H7 (cell line): ENCODE measurements around the gene VAMP5. TPM values are rescaled to one million over a fixed set of nuclear protein-coding genes. Genes with fewer than 3 reads are reported as not detected.
"Not testable (repeated sequence)": the region's sequence is repeated elsewhere in the genome, so short reads cannot be mapped to it uniquely, and the experiment has no call there.

Experiments used
- DNase-seq: peaks from one replicate; pipeline ENCODE4 v3.0.0; 2012
- H3K27me3 ChIP-seq: 2 replicates; pipeline ENCODE4 v1.6.0; 2011; ENCODE audit warnings: mild to moderate bottlenecking, low read length; ENCODE audit not compliant: control insufficient read depth, insufficient read depth
- H3K36me3 ChIP-seq: replicated peaks from 2 replicates; pipeline ENCODE4 v1.5.1; 2011; ENCODE audit warnings: low read length; ENCODE audit not compliant: control insufficient read depth, insufficient read depth
- H3K4me3 ChIP-seq: 2 replicates; pipeline ENCODE4 v1.5.1; 2011; ENCODE audit warnings: low read depth, mild to moderate bottlenecking, control low read depth, low read length, moderate library complexity; ENCODE audit not compliant: insufficient read depth
- total RNA-seq: library from RNA; depleted of rRNA; stranded (reverse); fragments of >200 nt; shearing (Covaris generic); gene quantifications from 2 replicates; pipeline ENCODE4 v1.2.3, GENCODE V29; 2014

The VAMP5 gene
- total RNA-seq, 1 experiment from 2014 or later = 1.4 TPM

GRCh38 chr2:85611705-85612587, 27.7 kb downstream of the VAMP5 start, which contains the start of gene C2orf68:
Gene C2orf68, minus strand, starts transcription at chr2:85612066. Its CDS starts 82 bp downstream, at chr2:85611984.
- peaks cover 7% of the 10 kb centered on the region for H3K36me3 ChIP-seq
- DNase-seq = peak; percentile 98
- H3K27me3 ChIP-seq = no peaks in the 10 kb centered on the region

GRCh38 chr2:85613717-85614515, 29.7 kb downstream of the VAMP5 start:
- Histone ChIP-seq H3K36me3 (peaks cover 4% of the 10 kb centered on the region), H3K27me3 (no peaks in the 10 kb centered on the region), H3K4me3 (no peak overlapping the region)
- no peak for DNase-seq

More at GRCh38 chr2:85611705-85612587, 27.7 kb downstream of the VAMP5 start, which contains the start of gene C2orf68:
- H3K4me3 ChIP-seq = peak within 1 kb of the TSS; percentile 91

- H3K4me3 ChIP-seq, DNase-seq, H3K27me3 ChIP-seq: not testable (repeated sequence)
These were observed 30.5 kb downstream of the VAMP5 start for GRCh38 chr2:85614757-85615156.

GRCh38 chr2:85615413-85615728, 31.1 kb downstream of the VAMP5 start:
- DNase-seq = no peak
- peaks cover 6% of the 10 kb centered on the region for H3K36me3 ChIP-seq
- H3K27me3 ChIP-seq = no peaks in the 10 kb centered on the region
- H3K4me3 ChIP-seq = no peak overlapping the region

More at GRCh38 chr2:85614757-85615156, 30.5 kb downstream of the VAMP5 start:
- not testable (repeated sequence) for H3K36me3 ChIP-seq

- peaks cover 13% of the 10 kb centered on the region for H3K36me3 ChIP-seq
- H3K27me3 ChIP-seq, H3K4me3 ChIP-seq, DNase-seq: not testable (repeated sequence)
These were observed 33.5 kb downstream of the VAMP5 start for GRCh38 chr2:85617723-85618122.

GRCh38 chr2:85619617-85620016, 35.4 kb downstream of the VAMP5 start:
- DNase-seq = no peak
- Histone ChIP-seq H3K27me3 (no peaks in the 10 kb centered on the region), H3K36me3 (peaks cover 27% of the 10 kb centered on the region), H3K4me3 (no peak overlapping the region)

DNA sequence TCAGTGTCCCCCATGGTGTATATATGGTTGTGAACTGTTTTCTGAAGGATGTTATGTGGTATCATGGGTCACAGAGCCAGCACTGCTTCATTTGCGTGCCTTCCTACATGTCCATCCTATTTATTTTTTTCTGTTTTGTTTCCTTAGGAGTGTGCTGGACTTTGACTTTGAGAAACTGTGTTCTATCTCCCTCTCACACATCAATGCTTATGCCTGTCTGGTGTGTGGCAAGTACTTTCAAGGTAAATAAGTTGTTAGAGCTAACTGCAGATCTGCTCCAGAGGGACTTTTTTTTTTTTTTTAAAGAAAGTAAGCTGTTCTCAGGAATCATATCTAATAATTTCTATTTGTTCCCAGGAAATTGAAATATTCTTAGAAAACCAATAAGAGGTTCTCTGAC, 37.1 kb downstream of the VAMP5 start:
- no peak for DNase-seq
- no peak overlapping the region for H3K4me3 ChIP-seq
- no peaks in the 10 kb centered on the region for H3K27me3 ChIP-seq
- H3K36me3 ChIP-seq = peaks cover 38% of the 10 kb centered on the region

DNA sequence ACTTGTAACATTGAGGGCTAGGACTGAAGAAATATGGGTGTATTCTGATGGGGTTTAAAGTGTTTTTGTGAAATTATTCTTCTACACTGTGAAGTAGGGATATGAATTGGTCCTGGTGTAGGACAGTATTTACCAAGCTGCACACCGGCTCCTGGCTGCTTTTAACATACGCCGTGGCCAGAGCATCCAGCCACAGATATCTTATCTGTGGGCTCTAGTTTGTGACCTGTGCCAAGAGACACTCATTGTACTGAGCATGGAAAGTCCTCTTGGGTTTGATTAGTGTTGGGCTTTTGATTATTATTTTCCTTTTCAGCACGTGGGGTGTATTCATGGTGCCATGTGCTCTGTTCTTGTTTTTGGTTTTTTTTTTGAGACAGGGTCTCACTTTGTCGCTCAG, 39.8 kb downstream of the VAMP5 start:
- DNase-seq = no peak
- Histone ChIP-seq H3K36me3 (peaks cover 46% of the 10 kb centered on the region), H3K4me3 (no peak overlapping the region), H3K27me3 (no peaks in the 10 kb centered on the region)

- no peak overlapping the region for H3K4me3 ChIP-seq
- no peak for DNase-seq
- H3K36me3 ChIP-seq = peaks cover 39% of the 10 kb centered on the region
- no peaks in the 10 kb centered on the region for H3K27me3 ChIP-seq
These were observed 44.4 kb downstream of the VAMP5 start for GRCh38 chr2:85628658-85629057.

GRCh38 chr2:85631316-85631715, 47.1 kb downstream of the VAMP5 start:
- Histone ChIP-seq H3K27me3 (no peaks in the 10 kb centered on the region), H3K4me3 (no peak overlapping the region), H3K36me3 (peaks cover 31% of the 10 kb centered on the region)
- DNase-seq = no peak

DNA sequence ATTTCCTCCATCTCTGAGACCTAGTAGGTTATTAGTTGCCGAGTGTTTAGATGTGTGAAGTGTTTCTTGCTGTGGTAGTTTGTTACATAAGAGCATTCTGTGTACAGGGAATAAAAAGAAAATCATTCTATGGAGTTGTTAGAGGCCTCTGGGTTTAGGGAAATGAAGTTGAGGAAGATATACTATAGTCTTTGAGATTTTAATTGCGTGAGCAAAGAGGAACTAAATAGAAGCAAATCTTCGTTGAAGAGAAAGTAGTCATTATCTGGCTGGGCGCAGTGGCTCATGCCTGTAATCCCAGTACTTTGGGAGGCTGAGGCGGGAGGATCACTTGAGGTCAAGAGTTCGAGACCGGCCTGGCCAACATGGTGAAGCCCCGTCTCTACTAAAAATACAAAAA, 50.8 kb downstream of the VAMP5 start:
- H3K4me3 ChIP-seq = no peak overlapping the region
- DNase-seq = no peak
- H3K36me3 ChIP-seq = peaks cover 42% of the 10 kb centered on the region
- no peaks in the 10 kb centered on the region for H3K27me3 ChIP-seq

GRCh38 chr2:85635636-85636035, 51.4 kb downstream of the VAMP5 start:
- no peak for DNase-seq
- Histone ChIP-seq H3K4me3 (no peak overlapping the region), H3K27me3 (no peaks in the 10 kb centered on the region), H3K36me3 (peaks cover 41% of the 10 kb centered on the region)

- Histone ChIP-seq H3K4me3 (no peak overlapping the region), H3K27me3 (no peaks in the 10 kb centered on the region), H3K36me3 (peaks cover 52% of the 10 kb centered on the region)
- no peak for DNase-seq
These were observed 58.5 kb downstream of the VAMP5 start for GRCh38 chr2:85642725-85643124.
